Measurements from ENCODE around the gene HOXB3.

DNA sequence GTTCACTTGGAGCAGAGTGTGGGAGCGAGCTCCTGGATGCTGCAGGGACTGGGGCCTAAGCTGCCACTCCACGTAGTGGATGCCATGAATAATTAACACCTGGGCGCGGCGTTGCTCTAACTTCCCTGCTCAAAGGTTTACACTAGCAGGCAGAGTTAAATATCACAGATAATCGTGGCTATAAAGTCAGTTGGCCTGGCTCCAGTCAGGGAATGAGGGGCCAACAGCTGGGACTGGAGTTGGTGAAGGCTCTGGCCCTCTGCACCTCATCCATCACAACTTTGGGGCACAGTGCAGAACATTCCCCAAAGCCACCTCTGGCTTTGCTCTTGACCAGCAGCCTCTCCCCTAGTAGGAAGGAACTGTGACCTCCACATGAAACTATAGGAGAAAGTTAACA is 22.8 kb downstream of the HOXB3 start:
- TF ChIP-seq POLR2A (IDR thresholded peaks at IDR 0.05; ENCODE audit: low read length) (no peak), GATA1 (IDR thresholded peaks at IDR 0.05; ENCODE audit: low read depth, low read length) (no peak)
